Testis (tissue), 2 donors: Measurements from ENCODE around the gene DLX2.

Experiments
- POLR2A ChIP-seq: fragments of 450-650 bp; IDR thresholded peaks from one replicate; pipeline ENCODE4 v1.6.1; 2017; ENCODE audit warnings: antibody characterized with exemption, mild to moderate bottlenecking, moderate library complexity
- TF ChIP-seq, protein P1 (sequence below), 3 experiments: fragments of 450-650 bp in 2 of 3; fragments of 200-600 bp in 1 of 3; sonication (generic) in 1 of 3; IDR thresholded peaks; one replicate each; pipeline ENCODE4 v1.5.1; 2016 to 2019; ENCODE audit warnings: antibody characterized with exemption in 3 of 3, mild to moderate bottlenecking in 2 of 3, moderate library complexity in 1 of 3

DNA sequence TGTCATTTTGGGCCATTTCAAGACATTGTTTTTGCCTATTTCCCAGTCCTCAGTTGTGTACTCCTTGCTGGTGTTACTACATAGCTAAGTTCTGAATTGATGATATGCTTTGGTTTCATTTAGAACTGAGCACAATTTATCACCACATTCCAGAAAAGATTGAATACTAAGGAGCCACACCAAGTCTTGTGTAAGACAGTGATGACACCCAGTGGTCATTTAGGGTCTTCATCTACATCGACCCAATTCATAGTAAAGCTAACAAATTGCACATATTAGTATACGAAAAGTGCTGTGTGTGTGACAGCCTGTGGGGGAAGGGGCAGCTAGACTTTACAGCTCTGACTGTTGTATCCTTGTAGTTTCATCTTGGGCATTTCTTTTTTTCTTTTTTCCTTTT is 10.9 kb upstream of the DLX2 start:
- TF ChIP-seq, protein P1, sequence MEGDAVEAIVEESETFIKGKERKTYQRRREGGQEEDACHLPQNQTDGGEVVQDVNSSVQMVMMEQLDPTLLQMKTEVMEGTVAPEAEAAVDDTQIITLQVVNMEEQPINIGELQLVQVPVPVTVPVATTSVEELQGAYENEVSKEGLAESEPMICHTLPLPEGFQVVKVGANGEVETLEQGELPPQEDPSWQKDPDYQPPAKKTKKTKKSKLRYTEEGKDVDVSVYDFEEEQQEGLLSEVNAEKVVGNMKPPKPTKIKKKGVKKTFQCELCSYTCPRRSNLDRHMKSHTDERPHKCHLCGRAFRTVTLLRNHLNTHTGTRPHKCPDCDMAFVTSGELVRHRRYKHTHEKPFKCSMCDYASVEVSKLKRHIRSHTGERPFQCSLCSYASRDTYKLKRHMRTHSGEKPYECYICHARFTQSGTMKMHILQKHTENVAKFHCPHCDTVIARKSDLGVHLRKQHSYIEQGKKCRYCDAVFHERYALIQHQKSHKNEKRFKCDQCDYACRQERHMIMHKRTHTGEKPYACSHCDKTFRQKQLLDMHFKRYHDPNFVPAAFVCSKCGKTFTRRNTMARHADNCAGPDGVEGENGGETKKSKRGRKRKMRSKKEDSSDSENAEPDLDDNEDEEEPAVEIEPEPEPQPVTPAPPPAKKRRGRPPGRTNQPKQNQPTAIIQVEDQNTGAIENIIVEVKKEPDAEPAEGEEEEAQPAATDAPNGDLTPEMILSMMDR (IDR thresholded peaks at IDR 0.05), result peak in 1 of 3 experiments; percentile 41
- TF ChIP-seq POLR2A, result no peak
